CD4-positive, alpha-beta memory T cell (primary cell): ENCODE data around the gene TIRAP. TPM values are rescaled to one million over a fixed set of nuclear protein-coding genes. Genes with fewer than 3 reads are reported as not detected.

Experiments used
- CTCF ChIA-PET: fragments of 350-600 bp; sonication (Branson Sonifier 250); formaldehyde crosslinking; loops from one replicate; lab custom pipeline; 2021; ENCODE audit warnings: inconsistent platforms; ENCODE audit not compliant: partially characterized antibody; lab: Charles Lee
- POLR2A ChIA-PET: fragments of 350-600 bp; sonication (Branson Sonifier 250); formaldehyde crosslinking; loops from one replicate; lab custom pipeline; 2021; ENCODE audit not compliant: partially characterized antibody; lab: Charles Lee
- DNase-seq, 5 donors: peaks; one replicate each; pipeline versions ENCODE4 v3.0.0 to v3.0.0-alpha.2; 2020 to 2022; ENCODE audit warnings: mixed read lengths in 1 of 5
- H3K27ac ChIP-seq: one replicate; pipeline ENCODE4 v1.7.0; 2013; ENCODE audit warnings: low read depth, low read length
- H3K27me3 ChIP-seq: 2 replicates; pipeline ENCODE4 v1.7.0; 2013; ENCODE audit warnings: mild to moderate bottlenecking, low read length, moderate library complexity; ENCODE audit not compliant: insufficient read depth
- H3K36me3 ChIP-seq: 2 replicates; pipeline ENCODE4 v1.7.0; 2013; ENCODE audit warnings: mild to moderate bottlenecking, low read length, moderate library complexity; ENCODE audit not compliant: insufficient read depth
- H3K4me1 ChIP-seq: 2 replicates; pipeline ENCODE4 v1.7.0; 2013; ENCODE audit warnings: mild to moderate bottlenecking, low read length, moderate library complexity; ENCODE audit not compliant: insufficient read depth
- H3K4me3 ChIP-seq, 2 donors: one replicate each; pipeline ENCODE4 v1.7.0; 2013; ENCODE audit warnings: low read length in 2 of 2, mild to moderate bottlenecking in 1 of 2
- H3K9me3 ChIP-seq, 2 donors: one replicate each; pipeline ENCODE4 v1.7.0; 2013; ENCODE audit warnings: low read length in 2 of 2, control low read depth in 1 of 2; ENCODE audit not compliant: control insufficient read depth in 1 of 2
- H3K27ac Mint-ChIP-seq, 7 donors: one replicate each; pipeline ENCODE4 v1.8.0; 2020 to 2021; ENCODE audit warnings: mixed read lengths in 7 of 7, mild to moderate bottlenecking in 6 of 7, inconsistent platforms in 3 of 7, moderate library complexity in 3 of 7
- H3K27me3 Mint-ChIP-seq, 2 donors: one replicate each; pipeline ENCODE4 v1.8.0; 2020 to 2021; ENCODE audit warnings: mixed read lengths in 2 of 2
- H3K36me3 Mint-ChIP-seq, 2 donors: one replicate each; pipeline ENCODE4 v1.8.0; 2020 to 2021; ENCODE audit warnings: mixed read lengths in 2 of 2, inconsistent platforms in 1 of 2, mild to moderate bottlenecking in 1 of 2
- H3K4me1 Mint-ChIP-seq, 4 donors: one replicate each; pipeline ENCODE4 v1.8.0; 2020 to 2021; ENCODE audit warnings: mixed read lengths in 4 of 4, mild to moderate bottlenecking in 1 of 4
- H3K4me3 Mint-ChIP-seq, 8 donors: one replicate each; pipeline ENCODE4 v1.8.0; 2020 to 2021; ENCODE audit warnings: mixed read lengths in 8 of 8, mild to moderate bottlenecking in 7 of 8, moderate library complexity in 6 of 8, inconsistent platforms in 3 of 8
- H3K9me3 Mint-ChIP-seq, 8 donors: one replicate each; pipeline ENCODE4 v1.8.0; 2020 to 2021; ENCODE audit warnings: mixed read lengths in 8 of 8, mild to moderate bottlenecking in 5 of 8, inconsistent platforms in 3 of 8, moderate library complexity in 1 of 8
- intact Hi-C: fragments of 100-400 bp; cut with micrococcal nuclease; formaldehyde crosslinking; loops from one replicate; pipeline ENCODE4 v1.15.1; 2023
- polyA plus RNA-seq, 2 donors: library from polyadenylated mRNA; unstranded; fragments of 300-500 nt; fragmentation: Illumina TruSeq; gene quantifications; one replicate each; pipeline ENCODE4 v1.2.3, GENCODE V29; 2021
- total RNA-seq, 2 experiments: library from RNA; stranded (reverse); gene quantifications; one replicate each; pipeline ENCODE4 v1.2.3, GENCODE V29; 2021

Gene TIRAP
- total and polyA plus RNA-seq, 4 experiments from 2014 or later: 5.9 to 27.4 (median 19.1) TPM

DNA sequence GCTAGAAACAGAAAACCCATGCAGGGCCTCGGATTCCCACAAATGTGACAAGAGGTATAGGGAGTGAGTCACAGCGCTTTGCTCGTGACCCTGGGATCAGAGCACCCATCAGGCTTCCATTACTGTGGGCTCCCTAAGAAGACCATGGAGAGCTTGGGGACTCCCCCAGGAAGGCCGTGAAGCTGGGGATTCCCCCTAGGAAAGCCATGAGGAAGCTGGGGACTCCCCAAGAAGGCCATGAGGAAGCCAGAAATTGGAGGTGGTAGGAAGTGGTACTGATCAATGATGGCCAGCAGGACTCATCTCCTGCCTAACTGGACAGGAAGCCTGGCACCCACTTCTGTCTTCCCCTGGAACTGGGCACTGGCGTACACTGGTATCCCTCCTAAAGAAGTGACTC is 10.8 kb downstream of the TIRAP start:
- ChIA-PET CTCF (interaction anchor here (1.4 kb wide), 1 partner anchor 17 kb away, joined by 5 read pairs; no protein-coding TSS in a partner anchor), POLR2A (interaction anchor here (1.0 to 3.9 kb wide), 2 partner anchors 10 to 11 kb away, joined by 4 to 13 read pairs; partner anchors contain the start of genes DCPS and TIRAP)
- Histone ChIP-seq H3K27me3 (no peaks in the 10 kb centered on the region), H3K4me1 (no peaks in the 10 kb centered on the region), H3K27ac (no peak overlapping the region), H3K4me3 (no peak overlapping the region), H3K36me3 (peaks cover 38% of the 10 kb centered on the region), H3K9me3 (no peaks in the 10 kb centered on the region)
- Mint-ChIP-seq H3K4me1 (peaks cover 5 to 15% (median 9%) of the 10 kb centered on the region in 4 donors), H3K27me3 (no peaks in the 10 kb centered on the region), H3K27ac (peak overlapping the region in 4 of 7 donors; percentile 25 to 85 (median 52)), H3K9me3 (no peaks in the 10 kb centered on the region), H3K4me3 (no peak overlapping the region), H3K36me3 (peaks cover 27 to 49% of the 10 kb centered on the region in 2 donors)
- no peak for DNase-seq
- intact Hi-C loops: no loop called here

DNA sequence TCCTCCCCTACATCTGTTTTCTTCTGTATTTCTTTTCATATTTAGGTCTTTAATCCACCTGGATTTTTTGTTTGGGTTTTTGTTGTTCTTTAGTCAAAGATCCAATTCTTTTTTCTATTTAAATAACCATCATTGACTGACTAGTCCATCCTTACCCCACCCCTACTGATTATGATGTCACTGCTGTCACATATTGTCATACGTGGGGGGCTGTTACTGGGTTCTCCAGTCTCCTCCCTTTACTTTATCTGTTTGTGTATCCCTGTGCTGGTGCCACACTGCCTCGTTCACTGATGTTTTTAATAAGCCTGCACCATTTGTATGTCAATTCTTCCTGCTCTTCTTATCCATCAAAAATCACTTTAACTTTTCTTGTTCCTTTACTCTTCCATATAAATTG is 14.1 kb downstream of the TIRAP start:
- no peaks in the 10 kb centered on the region for H3K27me3 Mint-ChIP-seq
- peak overlapping the region in 1 of 7 donors; percentile 57 for H3K27ac Mint-ChIP-seq
- DNase-seq: no peak
- H3K4me3 Mint-ChIP-seq: no peak overlapping the region
- H3K9me3 Mint-ChIP-seq: no peaks in the 10 kb centered on the region
- H3K36me3 ChIP-seq: peaks cover 17% of the 10 kb centered on the region
- no peaks in the 10 kb centered on the region for H3K4me1 ChIP-seq
- intact Hi-C loops: no loop called here
- no peak overlapping the region for H3K27ac ChIP-seq
- H3K36me3 Mint-ChIP-seq: peaks cover 17 to 31% of the 10 kb centered on the region in 2 donors
- CTCF ChIA-PET: no interaction called here
- H3K4me1 Mint-ChIP-seq: peaks cover 5 to 15% (median 8%) of the 10 kb centered on the region in 4 donors
- H3K9me3 ChIP-seq: no peaks in the 10 kb centered on the region
- no peaks in the 10 kb centered on the region for H3K27me3 ChIP-seq
- no peak overlapping the region for H3K4me3 ChIP-seq
- POLR2A ChIA-PET: no interaction called here

DNA sequence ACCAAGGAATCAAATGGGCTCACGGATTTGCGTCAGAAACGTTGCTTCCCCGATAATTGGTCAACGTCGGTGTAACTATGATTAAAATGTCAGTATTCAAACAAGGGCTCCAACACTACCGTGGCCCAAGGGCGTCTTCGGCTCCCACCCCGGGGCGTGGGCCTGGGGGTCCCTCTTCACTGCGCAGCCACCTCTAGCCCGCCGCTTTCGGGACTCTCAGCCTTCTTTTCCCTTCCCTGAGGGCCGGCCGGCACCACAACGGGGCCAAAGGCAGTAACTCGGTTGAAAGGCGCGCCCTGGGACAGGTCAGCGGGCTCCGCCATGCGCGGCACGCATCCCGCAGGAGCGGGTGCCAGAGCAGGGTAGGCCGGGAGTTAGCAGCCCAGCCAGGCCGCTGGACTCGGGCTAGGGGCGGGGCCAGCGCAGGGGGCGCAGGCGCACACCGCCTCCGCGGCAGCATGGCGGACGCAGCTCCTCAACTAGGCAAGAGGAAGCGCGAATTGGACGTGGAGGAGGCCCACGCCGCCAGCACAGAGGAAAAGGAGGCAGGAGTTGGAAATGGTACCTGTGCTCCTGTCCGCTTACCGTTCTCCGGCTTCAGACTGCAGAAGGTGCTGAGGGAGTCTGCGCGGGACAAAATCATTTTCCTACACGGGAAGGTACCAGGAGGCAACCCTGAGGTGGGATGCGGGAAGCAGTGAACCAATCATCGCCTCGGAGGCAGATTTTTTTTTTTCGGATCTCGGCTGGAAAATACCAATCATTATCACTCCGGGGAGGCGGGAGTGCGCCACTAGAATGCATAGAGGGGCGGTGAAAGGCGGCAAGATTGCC is 20.9 kb downstream of the TIRAP start, which contains the start of gene DCPS:
TSS of gene DCPS (plus strand) at position 438 of the 834 bp plus-strand sequence. CDS start at position 459, 21 bp downstream.
- intact Hi-C loops: loop anchor here (1.0 to 5.0 kb wide), 4 partner anchors 21 to 241 kb away; partner anchors contain the start of genes FAM118B, FOXRED1, RPUSD4 and TIRAP
- peak; percentile 84 to 89 (median 86) for DNase-seq
- Histone ChIP-seq H3K27ac (peak within 1 kb of the TSS; percentile 91), H3K36me3 (no peaks in the 10 kb centered on the region), H3K27me3 (no peaks in the 10 kb centered on the region), H3K9me3 (no peaks in the 10 kb centered on the region), H3K4me3 (peak within 1 kb of the TSS; percentile 66 to 90), H3K4me1 (peaks cover 26% of the 10 kb centered on the region)
- POLR2A ChIA-PET: interaction anchor here (0.6 to 2.8 kb wide), 16 partner anchors 10 to 734 kb away, joined by 3 to 39 read pairs (median 4); partner anchors contain the start of genes CDON, EI24, FOXRED1 and HYLS1
- H3K4me3 Mint-ChIP-seq: peak within 1 kb of the TSS; percentile 86 to 99 (median 92)
- H3K4me1 Mint-ChIP-seq: peaks cover 21 to 47% (median 34%) of the 10 kb centered on the region in 4 donors
- peaks cover 3 to 35% of the 10 kb centered on the region in 2 donors for H3K36me3 Mint-ChIP-seq
- H3K27me3 Mint-ChIP-seq: no peaks in the 10 kb centered on the region
- no peaks in the 10 kb centered on the region for H3K9me3 Mint-ChIP-seq
- CTCF ChIA-PET: interaction anchor here (0.8 to 2.2 kb wide), 4 partner anchors 15 to 177 kb away, joined by 3 to 7 read pairs (median 4); no protein-coding TSS in a partner anchor
- H3K27ac Mint-ChIP-seq: peak within 1 kb of the TSS; percentile 85 to 99 (median 94)

DNA sequence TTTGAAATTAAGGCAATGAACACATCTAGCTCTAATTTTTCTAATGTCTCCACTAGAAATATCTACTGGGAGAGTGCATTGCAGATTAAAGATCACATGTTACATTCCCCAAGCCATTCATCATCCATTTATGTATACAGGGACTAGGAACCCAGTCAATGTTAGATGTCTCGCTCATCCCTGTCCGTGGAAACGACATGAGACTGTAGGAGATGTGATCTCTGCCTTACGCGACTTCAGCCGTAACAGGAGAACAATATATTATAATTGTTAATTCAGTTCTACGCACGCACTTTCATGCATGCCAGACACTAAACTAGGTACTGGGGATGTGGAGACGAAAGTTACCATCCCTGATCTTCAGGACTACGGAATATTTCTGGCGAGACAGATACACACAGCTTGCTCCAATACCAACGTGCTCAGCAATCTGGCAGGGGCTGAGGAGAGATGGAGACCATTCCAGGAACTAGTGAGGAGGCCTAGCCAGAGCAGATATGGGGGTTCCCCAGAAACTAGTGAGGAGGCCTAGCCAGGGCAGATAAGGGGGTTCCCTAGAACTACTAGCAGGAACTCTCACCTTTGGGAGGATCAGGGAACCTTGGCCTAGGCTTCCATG is 21.7 kb downstream of the TIRAP start:
- Mint-ChIP-seq H3K9me3 (no peaks in the 10 kb centered on the region), H3K4me3 (peak overlapping the region; percentile 86 to 99 (median 92)), H3K36me3 (peaks cover 8 to 36% of the 10 kb centered on the region in 2 donors), H3K4me1 (peaks cover 21 to 47% (median 34%) of the 10 kb centered on the region in 4 donors), H3K27me3 (no peaks in the 10 kb centered on the region), H3K27ac (peak overlapping the region; percentile 85 to 99 (median 94))
- no peaks in the 10 kb centered on the region for H3K27me3 ChIP-seq
- no peaks in the 10 kb centered on the region for H3K9me3 ChIP-seq
- H3K4me1 ChIP-seq: peaks cover 26% of the 10 kb centered on the region
- H3K4me3 ChIP-seq: peak overlapping the region; percentile 66 to 90
- peak in 2 of 5 donors; percentile 12 to 53 for DNase-seq
- H3K36me3 ChIP-seq: no peaks in the 10 kb centered on the region
- intact Hi-C loops: loop anchor here (1.0 to 5.0 kb wide), 4 partner anchors 21 to 241 kb away; partner anchors contain the start of genes FAM118B, FOXRED1, RPUSD4 and TIRAP
- peak overlapping the region; percentile 91 for H3K27ac ChIP-seq
- POLR2A ChIA-PET: interaction anchor here (0.6 to 2.8 kb wide), 16 partner anchors 11 to 735 kb away, joined by 3 to 39 read pairs (median 4); partner anchors contain the start of genes CDON, EI24, FOXRED1 and HYLS1
- CTCF ChIA-PET: interaction anchor here (0.8 to 2.2 kb wide), 4 partner anchors 16 to 176 kb away, joined by 3 to 7 read pairs (median 4); no protein-coding TSS in a partner anchor

DNA sequence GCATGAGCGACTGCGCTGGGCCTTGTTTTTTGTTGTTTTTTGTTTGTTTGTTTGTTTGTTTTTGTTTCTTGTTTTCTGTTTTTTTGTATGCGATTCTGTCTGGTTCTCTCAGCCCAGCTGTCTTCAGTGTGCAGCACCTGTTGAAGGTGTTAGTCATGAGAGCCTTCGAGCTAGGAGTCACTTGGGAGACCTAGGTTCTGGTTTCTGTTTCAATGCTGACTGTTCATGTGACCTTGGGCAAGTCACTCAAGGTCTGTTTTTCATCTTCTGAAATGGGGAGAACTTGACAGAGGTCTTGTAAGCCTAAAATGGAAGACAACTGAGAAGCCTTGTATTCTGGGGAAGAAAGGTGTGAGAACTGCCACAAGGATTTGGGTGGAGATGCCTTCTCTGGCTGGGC is 22.8 kb downstream of the TIRAP start:
- Mint-ChIP-seq H3K9me3 (no peaks in the 10 kb centered on the region), H3K4me1 (peaks cover 26 to 54% (median 41%) of the 10 kb centered on the region in 4 donors), H3K27me3 (no peaks in the 10 kb centered on the region), H3K36me3 (peaks cover 17 to 47% of the 10 kb centered on the region in 2 donors), H3K4me3 (peak overlapping the region; percentile 40 to 82 (median 74)), H3K27ac (peak overlapping the region; percentile 43 to 93 (median 85))
- ChIA-PET POLR2A (interaction anchor here (1.1 to 2.8 kb wide), 3 partner anchors 10 to 37 kb away, joined by 3 to 39 read pairs (median 3); partner anchors contain the start of genes FOXRED1 and SRPRA), CTCF (interaction anchor here (2.2 kb wide), 1 partner anchor 17 kb away, joined by 7 read pairs; no protein-coding TSS in a partner anchor)
- Histone ChIP-seq H3K9me3 (no peaks in the 10 kb centered on the region), H3K27ac (no peak overlapping the region), H3K4me3 (no peak overlapping the region), H3K4me1 (peaks cover 28% of the 10 kb centered on the region), H3K27me3 (no peaks in the 10 kb centered on the region), H3K36me3 (peaks cover 2% of the 10 kb centered on the region)
- no peak for DNase-seq
- intact Hi-C loops: no loop called here

DNA sequence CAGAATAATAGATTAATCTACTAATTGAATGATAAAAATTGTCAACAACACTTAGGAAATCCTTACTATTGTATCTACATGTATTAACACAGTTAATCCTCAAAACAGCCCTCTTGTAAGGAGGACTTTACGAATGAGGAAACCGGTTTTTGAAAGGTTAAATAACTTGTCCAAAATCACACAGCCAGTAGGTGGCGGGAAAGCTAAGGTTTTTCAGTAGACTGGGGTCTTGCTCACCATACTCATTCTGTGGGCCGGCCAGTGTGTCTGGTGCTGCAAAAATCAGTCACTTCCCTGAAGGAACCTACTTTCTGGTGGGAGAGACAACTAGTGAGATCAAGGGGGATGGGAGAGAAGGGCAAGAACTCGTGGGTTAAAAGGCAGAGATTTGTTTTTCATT is 24.8 kb downstream of the TIRAP start:
- Histone ChIP-seq H3K4me3 (no peak overlapping the region), H3K27ac (no peak overlapping the region), H3K27me3 (no peaks in the 10 kb centered on the region), H3K9me3 (no peaks in the 10 kb centered on the region), H3K36me3 (peaks cover 10% of the 10 kb centered on the region), H3K4me1 (peaks cover 28% of the 10 kb centered on the region)
- peak overlapping the region in 4 of 7 donors; percentile 2 to 62 (median 14) for H3K27ac Mint-ChIP-seq
- peaks cover 17 to 59% of the 10 kb centered on the region in 2 donors for H3K36me3 Mint-ChIP-seq
- intact Hi-C loops: no loop called here
- H3K4me3 Mint-ChIP-seq: peak overlapping the region in 1 of 8 donors; percentile 49
- ChIA-PET CTCF (interaction anchor here (1.5 to 2.4 kb wide), 2 partner anchors 33 to 173 kb away, joined by 4 to 8 read pairs; no protein-coding TSS in a partner anchor), POLR2A (no interaction called here)
- no peak for DNase-seq
- no peaks in the 10 kb centered on the region for H3K27me3 Mint-ChIP-seq
- no peaks in the 10 kb centered on the region for H3K9me3 Mint-ChIP-seq
- peaks cover 31 to 63% (median 44%) of the 10 kb centered on the region in 4 donors for H3K4me1 Mint-ChIP-seq
